Stimulated activated CD4-positive, alpha-beta T cell treated with anti-CD3 and anti-CD28 coated beads, Interleukin-12 subunit alpha, Interleukin-12 subunit beta, amount 100 ng/mL, for 4 hours (primary cell): Measurements from ENCODE around the gene ZNF41.
A peak's percentile ranks its signal among the peaks of the same experiment; 100 is the strongest.
"Not testable (repeated sequence)": the region's sequence is repeated elsewhere in the genome, so short reads cannot be mapped to it uniquely, and the experiment has no call there.

ENCODE experiments used
- DNase-seq: peaks from one replicate; pipeline ENCODE4 v3.0.0-alpha.2; 2020

The ZNF41 gene

GRCh38 chrX:47482512-47483305, at the start of gene ZNF41:
TSS of gene ZNF41 (minus strand) at chrX:47483222. CDS start at chrX:47467481, 15,741 bp downstream.
- DNase-seq, result peak; percentile 69

- DNase-seq, result no peak
Measured at GRCh38 chrX:47530049-47530448, 47.0 kb upstream of the ZNF41 start.

GRCh38 chrX:47529548-47529947, 46.5 kb upstream of the ZNF41 start:
- no peak for DNase-seq

GRCh38 chrX:47523713-47524166, 40.7 kb upstream of the ZNF41 start:
- DNase-seq, result no peak

GRCh38 chrX:47523297-47523696, 40.3 kb upstream of the ZNF41 start:
- DNase-seq, result peak; percentile 80

- no peak for DNase-seq
Measured at GRCh38 chrX:47518144-47518543, 35.1 kb upstream of the ZNF41 start.

GRCh38 chrX:47515941-47516665, 33.1 kb upstream of the ZNF41 start:
- no peak for DNase-seq

- DNase-seq, result no peak
Measured at GRCh38 chrX:47514533-47515235, 31.7 kb upstream of the ZNF41 start.

- peak; percentile 13 for DNase-seq
Measured at GRCh38 chrX:47513034-47513965, 30.3 kb upstream of the ZNF41 start.

- DNase-seq, result not testable (repeated sequence)
Measured at GRCh38 chrX:47512383-47512782, 29.4 kb upstream of the ZNF41 start.

GRCh38 chrX:47507153-47507867, 24.3 kb upstream of the ZNF41 start:
- DNase-seq, result no peak

- DNase-seq, result no peak
Measured at GRCh38 chrX:47503151-47503550, 20.1 kb upstream of the ZNF41 start.

- DNase-seq, result no peak
Measured at GRCh38 chrX:47502316-47503125, 19.5 kb upstream of the ZNF41 start.

GRCh38 chrX:47501226-47502074, 18.4 kb upstream of the ZNF41 start:
- no peak for DNase-seq

- DNase-seq, result no peak
Measured at GRCh38 chrX:47500554-47500953, 17.5 kb upstream of the ZNF41 start.

GRCh38 chrX:47499293-47499692, 16.3 kb upstream of the ZNF41 start:
- DNase-seq, result no peak

- DNase-seq, result no peak
Measured at GRCh38 chrX:47498411-47498810, 15.4 kb upstream of the ZNF41 start.

GRCh38 chrX:47497271-47497888, 14.4 kb upstream of the ZNF41 start:
- no peak for DNase-seq

- not testable (repeated sequence) for DNase-seq
Measured at GRCh38 chrX:47492133-47492532, 9.1 kb upstream of the ZNF41 start.
